ENCODE data around the gene LSM8. TPM values are rescaled to one million over a fixed set of nuclear protein-coding genes. Genes with fewer than 3 reads are reported as not detected.
"Not testable (repeated sequence)": the region's sequence is repeated elsewhere in the genome, so short reads cannot be mapped to it uniquely, and the experiment has no call there.

LSM8 gene
- total and polyA plus RNA-seq, 2 donors (not counting 3 experiments of a cell fraction or from before 2014, with no cell fraction given) = 26.8 to 34.1 TPM

- H3K36me3 ChIP-seq (ENCODE audit: control insufficient read depth in 2 of 2, extremely low read depth in 1 of 2, insufficient read depth in 2 of 2, low read length in 2 of 2) = no peaks in the 10 kb centered on the region
- ChIA-PET POLR2A (no interaction called here), CTCF (no interaction called here)
- H3K79me2 ChIP-seq (ENCODE audit: control insufficient read depth, insufficient read depth, low read length) = no peaks in the 10 kb centered on the region
- dilution Hi-C loops (cut with MboI; ENCODE audit: extremely low pct_ligation_motif_present, low sequenced_read_pairs) = no loop called here
- H4K20me1 ChIP-seq (replicated peaks; ENCODE audit: control insufficient read depth, extremely low read depth, insufficient read depth, low read length) = no peaks in the 10 kb centered on the region
- FAIRE-seq (no peak), DNase-seq (ENCODE audit: low read depth, low spot score) (no peak)
- BruUV-seq (replicated peaks) = no TSS peak
- H3K27me3 ChIP-seq (ENCODE audit: control insufficient read depth in 2 of 2, insufficient read depth in 2 of 2, low read length in 2 of 2) = no peaks in the 10 kb centered on the region
- H3K9me1 ChIP-seq (replicated peaks; ENCODE audit: control insufficient read depth, extremely low read depth, insufficient read depth, low read length) = no peaks in the 10 kb centered on the region
- no peaks in the 10 kb centered on the region for H3K9me3 ChIP-seq (replicated peaks; ENCODE audit: control insufficient read depth, insufficient read depth, low read length)
- no peak overlapping the region for H3K4me3 ChIP-seq (replicated peaks in 1 of 3; ENCODE audit: insufficient read depth in 1 of 3, low read depth in 1 of 3, low read length in 3 of 3)
- no peak overlapping the region for H3K27ac ChIP-seq (ENCODE audit: insufficient read depth, low read depth, low read length)
- no peak overlapping the region for H3K4me2 ChIP-seq (ENCODE audit: insufficient read depth, low read length)
- no peak overlapping the region for H2AFZ ChIP-seq (ENCODE audit: low read depth, low read length)
- intact Hi-C loops (cut with micrococcal nuclease) = no loop called here
- H3K9ac ChIP-seq (replicated peaks; ENCODE audit: extremely low read depth, insufficient read depth, low read length) = no peak overlapping the region
- TF ChIP-seq POLR2AphosphoS5 (IDR thresholded peaks at IDR 0.05; ENCODE audit: insufficient read depth, low read depth, low read length) = no peak
- TF ChIP-seq FOS (IDR thresholded peaks at IDR 0.05; ENCODE audit: borderline replicate concordance, insufficient read depth, low read length) = no peak
- no peak for TF ChIP-seq JUN (IDR thresholded peaks at IDR 0.05; ENCODE audit: borderline replicate concordance, insufficient read depth, insufficient read length, low read depth)
- TF ChIP-seq EZH2 (IDR thresholded peaks at IDR 0.05; ENCODE audit: borderline replicate concordance, low read depth, low read length, severe bottlenecking) = no peak
- TF ChIP-seq POLR2A (IDR thresholded peaks at IDR 0.05; ENCODE audit: low read depth, low read length) = no peak
- no peak for TF ChIP-seq CTCF (IDR thresholded peaks at IDR 0.05; ENCODE audit: extremely low read depth in 1 of 2, insufficient read depth in 1 of 2, low read depth in 1 of 2, low read length in 2 of 2)
- TF ChIP-seq MYC (IDR thresholded peaks at IDR 0.05; ENCODE audit: low read depth, low read length) = no peak
- TF ChIP-seq GATA2 (IDR thresholded peaks at IDR 0.05; ENCODE audit: insufficient read depth, insufficient read length, low read depth, low read length) = no peak
- TF ChIP-seq MAX (IDR thresholded peaks at IDR 0.05; ENCODE audit: insufficient read depth, insufficient read length) = no peak
- H3K4me1 ChIP-seq (ENCODE audit: control insufficient read depth, extremely low read depth, insufficient read depth, low read length) = no peaks in the 10 kb centered on the region
These were observed 55.0 kb downstream of the LSM8 start for GRCh38 chr7:118239014-118239413.

- CTCF ChIA-PET = interaction anchor here (1.2 kb wide), 1 partner anchor 8 kb away, joined by 3 read pairs; no protein-coding TSS in a partner anchor
- POLR2A ChIA-PET = not testable (repeated sequence)
These were observed 56.4 kb downstream of the LSM8 start for GRCh38 chr7:118240320-118240719.

More at GRCh38 chr7:118240320-118240719, 56.4 kb downstream of the LSM8 start:
- dilution Hi-C loops (cut with MboI; ENCODE audit: extremely low pct_ligation_motif_present, low sequenced_read_pairs); DNase-seq (ENCODE audit: low read depth, low spot score); H4K20me1 ChIP-seq (replicated peaks; ENCODE audit: control insufficient read depth, extremely low read depth, insufficient read depth, low read length); H3K4me1 ChIP-seq (ENCODE audit: control insufficient read depth, extremely low read depth, insufficient read depth, low read length); H3K79me2 ChIP-seq (ENCODE audit: control insufficient read depth, insufficient read depth, low read length); H3K27ac ChIP-seq (ENCODE audit: insufficient read depth, low read depth, low read length); FAIRE-seq; H3K9me1 ChIP-seq (replicated peaks; ENCODE audit: control insufficient read depth, extremely low read depth, insufficient read depth, low read length); BruUV-seq (replicated peaks); H3K4me2 ChIP-seq (ENCODE audit: insufficient read depth, low read length); H3K9ac ChIP-seq (replicated peaks; ENCODE audit: extremely low read depth, insufficient read depth, low read length); H2AFZ ChIP-seq (ENCODE audit: low read depth, low read length); intact Hi-C loops (cut with micrococcal nuclease); H3K36me3 ChIP-seq (ENCODE audit: control insufficient read depth in 2 of 2, extremely low read depth in 1 of 2, insufficient read depth in 2 of 2, low read length in 2 of 2); H3K4me3 ChIP-seq (replicated peaks in 1 of 3; ENCODE audit: insufficient read depth in 1 of 3, low read depth in 1 of 3, low read length in 3 of 3); H3K27me3 ChIP-seq (ENCODE audit: control insufficient read depth in 2 of 2, insufficient read depth in 2 of 2, low read length in 2 of 2); H3K9me3 ChIP-seq (replicated peaks; ENCODE audit: control insufficient read depth, insufficient read depth, low read length): not testable (repeated sequence)
